GM19193 (cell line): ENCODE results near the gene CHCHD2.

ENCODE experiments used
- POLR2A ChIP-seq: IDR thresholded peaks from 4 replicates; pipeline ENCODE4 v1.6.1; 2011; ENCODE audit not compliant: insufficient read depth, insufficient read length; ENCODE audit errors: extremely low read depth

CHCHD2 gene

DNA sequence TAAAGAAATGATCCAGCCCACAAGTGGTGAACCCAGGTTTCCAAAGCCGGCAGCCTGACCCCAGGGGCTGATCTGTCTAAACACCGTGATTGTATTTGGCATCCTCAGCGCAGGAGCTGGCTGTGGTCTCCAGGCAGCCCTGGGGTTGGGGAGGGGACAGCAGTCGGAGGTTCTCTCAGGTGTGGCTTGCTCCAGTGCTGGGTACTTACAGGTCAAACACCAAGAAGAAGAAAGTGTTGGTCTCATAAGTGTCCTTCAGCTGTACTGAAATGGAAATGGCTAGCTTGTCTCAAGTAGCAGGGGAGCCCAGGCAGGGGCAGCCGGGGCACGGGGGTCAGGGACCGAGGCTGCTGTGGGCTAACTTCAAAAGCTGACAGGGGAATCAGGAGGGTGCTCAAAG is 19.5 kb downstream of the CHCHD2 start:
- no peak for TF ChIP-seq POLR2A

DNA sequence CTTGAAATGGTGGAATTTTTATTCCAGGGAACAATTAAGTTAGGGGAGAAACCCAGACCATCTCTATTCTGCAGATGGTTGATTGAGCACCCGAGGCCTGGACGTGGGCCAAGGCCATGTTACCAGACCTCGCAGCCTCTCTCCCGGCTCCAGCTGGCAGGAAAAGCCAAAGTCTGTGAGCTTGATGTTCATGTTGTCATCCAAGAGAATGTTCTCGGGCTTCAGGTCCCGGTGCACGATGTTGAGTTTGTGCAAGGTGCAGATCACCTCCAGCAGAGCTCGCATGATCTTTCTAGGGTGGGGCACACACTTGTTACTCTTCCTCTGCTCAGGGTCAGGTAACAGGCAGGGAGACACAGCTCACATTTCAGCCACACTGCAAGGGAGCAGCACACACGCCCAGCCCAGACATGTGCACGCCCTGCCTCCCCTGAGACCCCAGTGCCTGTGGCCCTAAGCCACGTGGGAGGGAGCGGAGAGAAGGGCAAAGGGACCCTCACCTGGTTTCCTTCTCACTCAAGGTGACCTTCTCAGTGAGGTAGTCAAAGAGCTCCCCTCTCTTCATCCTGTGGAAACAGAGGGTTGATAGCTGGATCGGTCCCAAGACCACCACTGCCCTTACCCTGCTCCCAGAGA is 23.0 kb downstream of the CHCHD2 start:
- no peak for TF ChIP-seq POLR2A

GRCh38 chr7:56081626-56082340 is 24.5 kb downstream of the CHCHD2 start:
- TF ChIP-seq POLR2A: no peak

DNA sequence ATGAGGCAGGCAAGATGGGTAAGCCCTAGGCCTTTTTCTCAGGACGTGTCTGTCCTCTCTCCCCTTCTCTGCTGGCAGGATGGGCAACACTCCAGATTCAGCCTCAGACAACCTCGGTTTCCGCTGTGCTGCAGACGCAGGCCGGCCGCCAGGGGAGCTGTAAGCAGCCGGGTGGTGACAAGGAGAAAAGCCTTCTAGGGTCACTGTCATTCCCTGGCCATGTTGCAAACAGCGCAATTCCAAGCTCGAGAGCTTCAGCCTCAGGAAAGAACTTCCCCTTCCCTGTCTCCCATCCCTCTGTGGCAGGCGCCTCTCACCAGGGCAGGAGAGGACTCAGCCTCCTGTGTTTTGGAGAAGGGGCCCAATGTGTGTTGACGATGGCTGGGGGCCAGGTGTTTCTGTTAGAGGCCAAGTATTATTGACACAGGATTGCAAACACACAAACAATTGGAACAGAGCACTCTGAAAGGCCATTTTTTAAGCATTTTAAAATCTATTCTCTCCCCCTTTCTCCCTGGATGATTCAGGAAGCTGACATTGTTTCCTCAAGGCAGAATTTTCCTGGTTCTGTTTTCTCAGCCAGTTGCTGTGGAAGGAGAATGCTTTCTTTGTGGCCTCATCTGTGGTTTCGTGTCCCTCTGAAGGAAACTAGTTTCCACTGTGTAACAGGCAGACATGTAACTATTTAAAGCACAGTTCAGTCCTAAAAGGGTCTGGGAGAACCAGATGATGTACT is 26.7 kb downstream of the CHCHD2 start:
- TF ChIP-seq POLR2A: no peak

- no peak for TF ChIP-seq POLR2A
These were observed 28.1 kb downstream of the CHCHD2 start for GRCh38 chr7:56078196-56078595.

GRCh38 chr7:56077681-56078080 is 28.6 kb downstream of the CHCHD2 start:
- no peak for TF ChIP-seq POLR2A

GRCh38 chr7:56074371-56074791 is 31.9 kb downstream of the CHCHD2 start:
- no peak for TF ChIP-seq POLR2A

GRCh38 chr7:56063882-56064625 is 42.2 kb downstream of the CHCHD2 start, which contains the start of gene SUMF2:
Gene SUMF2, plus strand, starts transcription at chr7:56064286. Its CDS starts 26 bp downstream, at chr7:56064312.
- TF ChIP-seq POLR2A: peak; percentile 95

GRCh38 chr7:56063500-56063881 is 42.8 kb downstream of the CHCHD2 start:
- no peak for TF ChIP-seq POLR2A

GRCh38 chr7:56062382-56062781 is 43.9 kb downstream of the CHCHD2 start:
- no peak for TF ChIP-seq POLR2A

- TF ChIP-seq POLR2A: no peak
These were observed 52.3 kb downstream of the CHCHD2 start for GRCh38 chr7:56053993-56054392.

DNA sequence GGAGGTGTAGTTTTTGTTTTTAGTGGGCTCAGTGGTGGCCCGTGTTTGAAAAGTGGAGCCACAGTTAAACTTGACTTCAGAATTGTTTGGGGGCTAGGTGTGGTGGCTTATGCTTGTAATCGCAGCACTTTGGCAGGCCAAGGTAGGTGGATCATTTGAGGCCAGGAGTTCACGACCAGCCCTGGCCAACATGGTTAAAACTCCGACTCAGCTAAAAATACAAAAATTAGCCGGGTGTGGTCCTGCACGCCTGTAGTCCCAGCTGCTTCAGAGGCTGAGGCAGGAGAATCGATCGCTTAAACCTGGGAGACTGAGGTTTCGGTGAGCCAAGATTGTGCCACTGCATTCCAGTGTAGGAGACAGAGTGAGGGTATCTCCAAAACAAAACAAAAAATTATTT is 52.9 kb downstream of the CHCHD2 start:
- TF ChIP-seq POLR2A: no peak
